NCI-H1048 (cell line): ENCODE data around the gene VASN.

Source experiments
- DNase-seq: peaks from one replicate; lab custom pipeline; 2025; lab: John Stamatoyannopoulos, UW

The VASN gene

DNA sequence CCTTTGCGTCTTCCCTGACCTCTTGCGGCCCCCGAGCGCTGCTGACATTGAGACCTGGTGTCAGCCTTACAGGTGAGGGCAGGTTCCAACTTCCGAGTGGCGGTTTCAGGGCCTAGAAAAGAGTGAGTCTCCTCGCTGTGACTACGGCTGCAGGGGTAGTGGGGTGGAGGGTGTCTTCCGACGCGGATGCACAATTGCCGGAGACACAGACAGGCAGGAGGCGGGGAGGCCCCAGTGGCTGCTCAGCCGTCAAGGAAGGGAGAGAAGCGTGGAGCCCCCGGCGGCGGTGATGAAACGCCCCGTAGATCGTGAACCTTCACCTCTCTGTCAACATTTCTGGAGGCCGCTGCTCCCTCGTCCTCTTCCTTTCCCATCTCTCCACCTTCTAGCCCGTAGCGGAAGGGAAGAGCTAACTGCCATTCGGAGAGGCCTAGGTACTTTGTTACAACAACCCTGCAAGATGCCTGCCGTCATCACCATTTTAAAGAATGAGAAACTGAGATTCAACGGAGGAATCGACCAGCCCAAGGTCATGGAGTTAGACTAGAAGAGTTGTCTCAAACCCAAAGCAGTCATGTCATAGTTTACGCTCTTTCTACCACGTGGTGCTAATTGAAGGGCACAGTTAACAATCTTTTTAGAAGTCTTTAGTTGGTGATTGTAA is 54.5 kb downstream of the VASN start:
- no peak for DNase-seq

DNA sequence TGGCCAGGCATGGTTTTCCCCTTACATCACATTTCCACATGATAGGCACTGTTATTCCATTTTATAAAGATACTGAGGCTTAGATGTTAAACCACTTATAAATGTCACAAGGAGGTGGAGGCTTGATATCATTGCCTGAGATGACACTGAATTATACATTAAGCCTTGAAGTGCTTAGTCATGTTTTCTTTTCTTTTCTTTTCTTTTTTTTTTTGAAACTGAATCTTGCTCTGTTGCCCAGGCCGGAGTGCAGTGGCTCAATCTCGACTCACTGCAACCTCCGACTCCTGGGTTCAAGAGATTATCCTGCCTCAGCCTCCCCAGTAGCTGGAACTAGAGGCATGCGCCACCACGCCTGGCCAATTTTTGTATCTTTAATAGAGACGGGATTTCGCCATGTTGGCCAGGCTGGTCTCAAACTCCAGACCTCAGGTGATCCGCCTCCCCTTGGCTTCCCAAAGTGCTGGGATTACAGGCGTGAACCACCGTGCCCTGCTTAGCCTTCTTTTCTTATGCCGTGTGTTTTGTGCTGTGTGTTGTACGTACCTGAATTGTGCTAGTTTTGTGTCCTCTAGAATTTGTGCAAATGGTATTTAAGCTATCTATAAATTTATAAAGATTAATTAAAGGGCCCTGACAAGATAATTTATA is 55.2 kb downstream of the VASN start:
- no peak for DNase-seq

DNA sequence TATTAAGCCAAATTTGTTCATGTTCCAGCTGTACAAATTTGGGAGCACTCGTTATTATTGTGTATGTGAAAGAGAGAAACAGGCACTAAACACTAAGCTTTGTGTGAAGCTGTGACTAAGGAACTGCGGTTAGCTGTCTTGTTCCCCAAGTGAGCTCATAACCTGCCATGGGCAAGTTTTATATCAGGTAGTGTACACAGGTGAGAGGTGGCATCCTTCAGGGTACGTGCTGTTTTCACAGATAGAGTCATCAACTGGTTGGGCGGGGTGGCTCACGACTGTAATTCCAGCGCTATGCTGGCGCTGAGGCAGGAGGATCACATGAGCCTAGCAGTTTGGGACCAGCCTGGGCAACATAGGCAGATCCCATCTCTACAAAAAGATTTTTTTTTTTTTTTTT is 56.9 kb downstream of the VASN start:
- DNase-seq = no peak

DNA sequence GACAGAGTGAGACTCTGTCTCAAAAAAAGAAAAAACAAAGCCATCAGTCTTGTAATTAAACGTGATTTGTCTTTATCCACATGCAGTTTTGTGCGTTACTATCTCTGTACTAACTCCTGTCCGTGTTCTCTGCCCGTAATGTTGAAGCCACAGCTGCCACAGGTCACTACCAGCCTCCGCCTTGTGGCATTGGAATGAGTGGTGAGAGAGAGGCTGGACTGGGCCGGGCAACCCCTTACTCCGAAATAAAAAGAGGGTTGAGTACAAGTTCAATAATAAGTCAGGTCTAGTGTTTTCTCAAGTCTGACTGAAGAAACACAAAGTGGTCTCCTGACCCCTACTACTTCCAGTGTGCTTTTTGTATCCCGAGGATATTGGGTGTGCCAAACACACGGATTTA is 59.4 kb downstream of the VASN start:
- DNase-seq = no peak
